OCI-LY3 (cell line): ENCODE measurements around the gene IGFBP6.

Experiments
- H2AFZ ChIP-seq: fragments of 200-600, 300-600 bp; shearing (Covaris generic); 2 replicates; pipeline ENCODE4 v1.6.0; 2014; ENCODE audit warnings: antibody characterized with exemption, low read depth, low read length
- H3K27ac ChIP-seq: fragments of 200-600, 300-600 bp; sonication (generic); 2 replicates; pipeline ENCODE4 v1.5.1; 2014; ENCODE audit warnings: mild to moderate bottlenecking, low read length, moderate library complexity, mixed read lengths
- H3K27me3 ChIP-seq: fragments of 200-600, 300-600 bp; sonication (generic); 2 replicates; pipeline ENCODE4 v1.6.1; 2014; ENCODE audit warnings: low read depth, low read length, mixed read lengths
- H3K36me3 ChIP-seq: fragments of 200-600, 300-600 bp; sonication (generic); replicated peaks from 2 replicates; pipeline ENCODE3; 2014; ENCODE audit warnings: low read depth, low read length, mixed read lengths
- H3K4me1 ChIP-seq: fragments of 300-600, 200-600 bp; sonication (generic); 2 replicates; pipeline ENCODE4 v1.6.1; 2014; ENCODE audit warnings: low read length, mixed read lengths
- H3K4me2 ChIP-seq: fragments of 200-600, 300-600 bp; sonication (generic); 2 replicates; pipeline ENCODE4 v1.6.1; 2014; ENCODE audit warnings: low read length, mixed read lengths
- H3K4me3 ChIP-seq: fragments of 300-600, 200-600 bp; sonication (generic); 2 replicates; pipeline ENCODE4 v1.5.1; 2014; ENCODE audit warnings: antibody characterized with exemption, mild to moderate bottlenecking, low read length, moderate library complexity
- H3K79me2 ChIP-seq: fragments of 300-600, 200-600 bp; shearing (Covaris generic); 2 replicates; pipeline ENCODE4 v1.6.1; 2014; ENCODE audit warnings: mild to moderate bottlenecking, low read length, mixed read lengths
- H3K9ac ChIP-seq: fragments of 300-600, 200-600 bp; shearing (Covaris generic); 2 replicates; pipeline ENCODE4 v1.6.0; 2014; ENCODE audit warnings: mild to moderate bottlenecking, low read length, moderate library complexity
- H3K9me3 ChIP-seq: fragments of 200-600, 300-600 bp; shearing (Covaris generic); 2 replicates; pipeline ENCODE4 v1.6.1; 2014; ENCODE audit warnings: low read length, mixed read lengths; ENCODE audit not compliant: insufficient read depth
- H4K20me1 ChIP-seq: fragments of 200-600, 300-600 bp; sonication (generic); 2 replicates; pipeline ENCODE4 v1.6.1; 2016; ENCODE audit warnings: low read length, mixed read lengths; ENCODE audit not compliant: insufficient read depth
- CTCF ChIP-seq: fragments of 200-600, 300-600 bp; sonication (generic); IDR thresholded peaks from 2 replicates; pipeline ENCODE4 v1.5.1; 2014; ENCODE audit warnings: antibody characterized with exemption, low read length, low read depth
- EZH2phosphoT487 ChIP-seq: fragments of 200-600 bp; shearing (Covaris generic); IDR thresholded peaks from 2 replicates; pipeline ENCODE4 v1.6.1; 2018; ENCODE audit warnings: antibody characterized with exemption, mixed run types, low read depth

Gene IGFBP6

GRCh38 chr12:53054112-53054878 lies 43.2 kb upstream of the IGFBP6 start:
- Histone ChIP-seq H3K4me1 (peaks cover 4% of the 10 kb centered on the region; the same call in 1 of the 2 replicates), H3K36me3 (no peaks in the 10 kb centered on the region), H3K4me2 (peak overlapping the region; percentile 87), H4K20me1 (no peaks in the 10 kb centered on the region), H2AFZ (peak overlapping the region; percentile 93), H3K79me2 (no peaks in the 10 kb centered on the region), H3K4me3 (peak overlapping the region; percentile 94), H3K27me3 (peaks cover 6% of the 10 kb centered on the region; the same call in 1 of the 2 replicates), H3K27ac (0 out of 2 replicates have a peak overlapping the region, but pooled peaks have one; percentile 9), H3K9ac (peak overlapping the region; percentile 66), H3K9me3 (no peaks in the 10 kb centered on the region)
- TF ChIP-seq EZH2phosphoT487 (no peak), CTCF (no peak)

GRCh38 chr12:53055471-53056266 lies 41.8 kb upstream of the IGFBP6 start:
- Histone ChIP-seq H3K27me3 (peaks cover 6% of the 10 kb centered on the region; the same call in 1 of the 2 replicates), H3K4me3 (no peak overlapping the region), H3K27ac (no peak overlapping the region), H2AFZ (no peak overlapping the region), H4K20me1 (no peaks in the 10 kb centered on the region), H3K4me2 (no peak overlapping the region), H3K79me2 (no peaks in the 10 kb centered on the region), H3K9ac (no peak overlapping the region), H3K4me1 (peaks cover 4% of the 10 kb centered on the region; the same call in 1 of the 2 replicates), H3K36me3 (no peaks in the 10 kb centered on the region), H3K9me3 (no peaks in the 10 kb centered on the region)
- no peak for TF ChIP-seq EZH2phosphoT487
- no peak for TF ChIP-seq CTCF

- H3K4me2 ChIP-seq: no peak overlapping the region
- no peak overlapping the region for H3K4me3 ChIP-seq
- H3K9ac ChIP-seq: no peak overlapping the region
- no peaks in the 10 kb centered on the region for H3K9me3 ChIP-seq
- no peaks in the 10 kb centered on the region for H4K20me1 ChIP-seq
- no peak for TF ChIP-seq EZH2phosphoT487
- TF ChIP-seq CTCF: no peak
- no peaks in the 10 kb centered on the region for H3K79me2 ChIP-seq
- H3K36me3 ChIP-seq: no peaks in the 10 kb centered on the region
- no peak overlapping the region for H2AFZ ChIP-seq
- no peak overlapping the region for H3K27ac ChIP-seq
- peaks cover 6% of the 10 kb centered on the region; the same call in 1 of the 2 replicates for H3K27me3 ChIP-seq
- H3K4me1 ChIP-seq: peaks cover 4% of the 10 kb centered on the region; the same call in 1 of the 2 replicates
These were observed 41.2 kb upstream of the IGFBP6 start for GRCh38 chr12:53056296-53056695.

- no peaks in the 10 kb centered on the region for H3K36me3 ChIP-seq
- no peak overlapping the region for H3K9ac ChIP-seq
- H3K27me3 ChIP-seq: peaks cover 6% of the 10 kb centered on the region; the same call in 1 of the 2 replicates
- H3K4me1 ChIP-seq: peaks cover 4% of the 10 kb centered on the region; the same call in 1 of the 2 replicates
- H3K79me2 ChIP-seq: no peaks in the 10 kb centered on the region
- TF ChIP-seq CTCF (no peak), EZH2phosphoT487 (no peak)
- no peak overlapping the region for H2AFZ ChIP-seq
- H3K4me3 ChIP-seq: no peak overlapping the region
- H3K9me3 ChIP-seq: no peaks in the 10 kb centered on the region
- no peaks in the 10 kb centered on the region for H4K20me1 ChIP-seq
- no peak overlapping the region for H3K27ac ChIP-seq
- H3K4me2 ChIP-seq: no peak overlapping the region
These were observed 40.6 kb upstream of the IGFBP6 start for GRCh38 chr12:53056901-53057300.
